ENCODE data around the gene SLC35D2.

Gene SLC35D2

GRCh38 chr9:96382839-96383164 is 709 bp downstream of the SLC35D2 start:
- no peak overlapping the region for H3K4me3 ChIP-seq (ENCODE audit: low read depth, low read length)
- TF ChIP-seq MAX (IDR thresholded peaks at IDR 0.05; ENCODE audit: low read depth, low read length): no peak
- TF ChIP-seq CTCF (IDR thresholded peaks at IDR 0.05; ENCODE audit: low read depth, low read length): no peak
- no peak for TF ChIP-seq MYC (IDR thresholded peaks at IDR 0.05; ENCODE audit: low read depth, low read length)
- TF ChIP-seq POLR2A (IDR thresholded peaks at IDR 0.05; ENCODE audit: extremely low read depth, insufficient read length): no peak
- DNase-seq (ENCODE audit: low read depth): no peak

DNA sequence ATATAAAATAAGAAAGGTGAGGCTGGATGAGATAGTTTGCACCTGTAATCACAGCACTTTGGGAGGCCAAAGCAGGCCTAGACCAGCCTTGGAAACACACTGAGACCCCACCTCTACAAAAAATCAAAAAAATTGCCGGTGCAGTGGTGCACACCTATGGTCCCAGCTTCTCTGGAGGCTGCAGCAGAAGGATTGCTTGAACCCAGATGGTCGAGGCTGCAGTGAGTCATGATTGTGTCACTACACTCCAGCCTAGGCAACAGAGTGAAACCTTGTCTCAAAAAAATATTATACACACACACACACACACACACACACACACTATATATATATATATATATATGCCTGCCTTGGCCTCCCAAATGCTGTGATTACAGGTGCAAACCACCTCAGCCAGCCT is 1.3 kb downstream of the SLC35D2 start:
- DNase-seq (ENCODE audit: low read depth): peak; percentile 11
- TF ChIP-seq MAX (IDR thresholded peaks at IDR 0.05; ENCODE audit: low read depth, low read length) (no peak), MYC (IDR thresholded peaks at IDR 0.05; ENCODE audit: low read depth, low read length) (no peak), CTCF (IDR thresholded peaks at IDR 0.05; ENCODE audit: low read depth, low read length) (no peak), POLR2A (IDR thresholded peaks at IDR 0.05; ENCODE audit: extremely low read depth, insufficient read length) (no peak)
- H3K4me3 ChIP-seq (ENCODE audit: low read depth, low read length): no peak overlapping the region

DNA sequence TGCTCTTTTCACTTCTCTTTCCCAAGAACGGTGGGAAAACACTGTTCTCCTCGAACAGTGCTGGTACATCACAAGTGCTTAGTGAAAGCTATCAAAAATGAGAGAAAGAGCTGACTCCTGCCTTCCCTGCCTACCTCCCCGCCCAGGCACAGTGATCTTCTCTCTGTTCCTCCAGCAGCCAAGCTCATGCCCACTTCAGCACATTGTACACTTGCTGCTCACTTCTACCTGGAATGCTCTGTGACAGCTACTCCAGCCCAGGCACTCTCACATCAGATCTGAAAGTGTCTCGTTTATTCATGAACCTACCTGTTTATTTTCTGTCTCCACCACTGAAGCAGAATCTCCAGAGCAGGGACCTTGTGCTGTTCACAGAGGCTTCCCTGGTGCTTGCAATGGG is 1.8 kb downstream of the SLC35D2 start:
- H3K4me3 ChIP-seq (ENCODE audit: low read depth, low read length): no peak overlapping the region

GRCh38 chr9:96381125-96381524 is 2.4 kb downstream of the SLC35D2 start:
- DNase-seq (ENCODE audit: low read depth): no peak
- H3K4me3 ChIP-seq (ENCODE audit: low read depth, low read length): no peak overlapping the region
- no peak for TF ChIP-seq MYC (IDR thresholded peaks at IDR 0.05; ENCODE audit: low read depth, low read length)
- no peak for TF ChIP-seq MAX (IDR thresholded peaks at IDR 0.05; ENCODE audit: low read depth, low read length)
- no peak for TF ChIP-seq POLR2A (IDR thresholded peaks at IDR 0.05; ENCODE audit: extremely low read depth, insufficient read length)
- TF ChIP-seq CTCF (IDR thresholded peaks at IDR 0.05; ENCODE audit: low read depth, low read length): no peak

More for the DNA sequence above, 1.8 kb downstream of the SLC35D2 start:
- no peak for DNase-seq (ENCODE audit: low read depth)
- no peak for TF ChIP-seq CTCF (IDR thresholded peaks at IDR 0.05; ENCODE audit: low read depth, low read length)
- TF ChIP-seq MAX (IDR thresholded peaks at IDR 0.05; ENCODE audit: low read depth, low read length): no peak
- TF ChIP-seq POLR2A (IDR thresholded peaks at IDR 0.05; ENCODE audit: extremely low read depth, insufficient read length): no peak
- TF ChIP-seq MYC (IDR thresholded peaks at IDR 0.05; ENCODE audit: low read depth, low read length): no peak

- no peak overlapping the region for H3K4me3 ChIP-seq (ENCODE audit: low read depth, low read length)
- TF ChIP-seq POLR2A (IDR thresholded peaks at IDR 0.05; ENCODE audit: extremely low read depth, insufficient read length) (no peak), MAX (IDR thresholded peaks at IDR 0.05; ENCODE audit: low read depth, low read length) (no peak), CTCF (IDR thresholded peaks at IDR 0.05; ENCODE audit: low read depth, low read length) (no peak), MYC (IDR thresholded peaks at IDR 0.05; ENCODE audit: low read depth, low read length) (no peak)
- DNase-seq (ENCODE audit: low read depth): no peak
Observed at GRCh38 chr9:96379461-96379860, 4.0 kb downstream of the SLC35D2 start.

GRCh38 chr9:96378187-96378586 is 5.3 kb downstream of the SLC35D2 start:
- no peak for DNase-seq (ENCODE audit: low read depth)
- H3K4me3 ChIP-seq (ENCODE audit: low read depth, low read length): no peak overlapping the region
- no peak for TF ChIP-seq MYC (IDR thresholded peaks at IDR 0.05; ENCODE audit: low read depth, low read length)
- no peak for TF ChIP-seq CTCF (IDR thresholded peaks at IDR 0.05; ENCODE audit: low read depth, low read length)
- no peak for TF ChIP-seq MAX (IDR thresholded peaks at IDR 0.05; ENCODE audit: low read depth, low read length)
- no peak for TF ChIP-seq POLR2A (IDR thresholded peaks at IDR 0.05; ENCODE audit: extremely low read depth, insufficient read length)
